Liver (tissue), 9 donors: ENCODE results near the gene BEAN1. TPM values are rescaled to one million over a fixed set of nuclear protein-coding genes. Genes with fewer than 3 reads are reported as not detected.

Experiments
- DNase-seq: peaks from one replicate; pipeline ENCODE4 v3.0.0-alpha.2; 2017; ENCODE audit warnings: low spot score
- H3K27ac ChIP-seq, 2 donors: one replicate each; pipeline ENCODE4 v1.7.0; 2013; ENCODE audit warnings: inconsistent platforms in 2 of 2, low read length in 2 of 2, control low read depth in 1 of 2, low read depth in 1 of 2, mild to moderate bottlenecking in 1 of 2
- H3K27me3 ChIP-seq, 4 donors: one replicate each; pipeline versions ENCODE4 v1.6.1 to v1.7.0; 2013; ENCODE audit warnings: low read length in 3 of 4, inconsistent platforms in 1 of 4, mild to moderate bottlenecking in 1 of 4, moderate library complexity in 1 of 4; ENCODE audit not compliant: control insufficient read depth in 4 of 4, insufficient read depth in 4 of 4
- H3K36me3 ChIP-seq, 4 donors: one replicate each; pipeline versions ENCODE4 v1.6.1 to v1.7.0; 2013; ENCODE audit warnings: low read length in 3 of 4, mild to moderate bottlenecking in 3 of 4, low read depth in 1 of 4, moderate library complexity in 1 of 4; ENCODE audit not compliant: control insufficient read depth in 4 of 4, insufficient read depth in 3 of 4
- H3K4me1 ChIP-seq, 4 donors: one replicate each; pipeline versions ENCODE4 v1.6.1 to v1.7.0; 2013; ENCODE audit warnings: low read length in 3 of 4, mild to moderate bottlenecking in 3 of 4, moderate library complexity in 1 of 4; ENCODE audit not compliant: control insufficient read depth in 4 of 4, insufficient read depth in 4 of 4
- H3K4me3 ChIP-seq, 3 donors: one replicate each; pipeline versions ENCODE4 v1.6.1 to v1.7.0; 2013; ENCODE audit warnings: low read length in 3 of 3, control low read depth in 1 of 3, low read depth in 1 of 3, mild to moderate bottlenecking in 1 of 3
- H3K9ac ChIP-seq, 2 donors: one replicate each; pipeline ENCODE4 v1.7.0; 2013; ENCODE audit warnings: low read length in 2 of 2, mild to moderate bottlenecking in 2 of 2, moderate library complexity in 2 of 2, control low read depth in 1 of 2, low read depth in 1 of 2
- H3K9me3 ChIP-seq, 4 donors: one replicate each; pipeline versions ENCODE4 v1.6.1 to v1.7.0; 2013; ENCODE audit warnings: low read length in 3 of 4; ENCODE audit not compliant: control insufficient read depth in 4 of 4
- ATF3 ChIP-seq: IDR thresholded peaks from 2 replicates; pipeline ENCODE4 v1.6.1; 2016; ENCODE audit warnings: antibody characterized with exemption
- CTCF ChIP-seq: fragments of 150-350 bp; IDR thresholded peaks from 2 replicates; pipeline ENCODE4 v1.5.1; 2017; ENCODE audit warnings: improper control_type of control experiment, low read depth, low read length; ENCODE audit not compliant: missing input control
- EGR1 ChIP-seq, 2 donors: IDR thresholded peaks; 2 replicates each; pipeline ENCODE4 v1.6.1; 2016 to 2018; ENCODE audit warnings: antibody characterized with exemption in 2 of 2, low read depth in 2 of 2
- FOXA1 ChIP-seq: IDR thresholded peaks from 2 replicates; pipeline ENCODE4 v1.6.1; 2016; ENCODE audit warnings: antibody characterized with exemption
- FOXA2 ChIP-seq: IDR thresholded peaks from 2 replicates; pipeline ENCODE4 v1.6.1; 2016; ENCODE audit warnings: antibody characterized with exemption
- GABPA ChIP-seq, 2 donors: IDR thresholded peaks in 1 of 2; conservative IDR thresholded peaks in 1 of 2; 2 replicates each; pipeline ENCODE4 v1.6.1; 2016; ENCODE audit warnings: antibody characterized with exemption in 2 of 2, mild to moderate bottlenecking in 1 of 2, moderate library complexity in 1 of 2
- HNF4A ChIP-seq, 2 donors: conservative IDR thresholded peaks; 2 replicates each; pipeline ENCODE4 v1.6.1; 2016; ENCODE audit warnings: antibody characterized with exemption in 2 of 2, mild to moderate bottlenecking in 2 of 2
- HNF4G ChIP-seq: IDR thresholded peaks from 2 replicates; pipeline ENCODE4 v1.6.1; 2016; ENCODE audit warnings: antibody characterized with exemption
- JUND ChIP-seq, 2 donors: IDR thresholded peaks; 2 replicates each; pipeline ENCODE4 v1.6.1; 2016; ENCODE audit warnings: antibody characterized with exemption in 2 of 2
- NR2F2 ChIP-seq: IDR thresholded peaks from 2 replicates; pipeline ENCODE4 v1.6.1; 2016; ENCODE audit warnings: antibody characterized with exemption
- RAD21 ChIP-seq, 2 donors: IDR thresholded peaks; 2 replicates each; pipeline ENCODE4 v1.6.1; 2016; ENCODE audit warnings: antibody characterized with exemption in 2 of 2, mild to moderate bottlenecking in 2 of 2
- REST ChIP-seq: IDR thresholded peaks from 2 replicates; pipeline ENCODE4 v1.6.1; 2016; ENCODE audit warnings: antibody characterized with exemption, mild to moderate bottlenecking
- RXRA ChIP-seq, 2 donors: IDR thresholded peaks; 2 replicates each; pipeline ENCODE4 v1.6.1; 2017 to 2018; ENCODE audit warnings: antibody characterized with exemption in 2 of 2, mild to moderate bottlenecking in 1 of 2
- SP1 ChIP-seq: IDR thresholded peaks from 2 replicates; pipeline ENCODE4 v1.6.1; 2018; ENCODE audit warnings: antibody characterized with exemption, mild to moderate bottlenecking
- TAF1 ChIP-seq: conservative IDR thresholded peaks from 2 replicates; pipeline ENCODE4 v1.6.1; 2016; ENCODE audit warnings: antibody characterized with exemption, mild to moderate bottlenecking
- YY1 ChIP-seq: IDR thresholded peaks from 2 replicates; pipeline ENCODE4 v1.6.1; 2016; ENCODE audit warnings: antibody characterized with exemption, mild to moderate bottlenecking
- ZBTB33 ChIP-seq: IDR thresholded peaks from 2 replicates; pipeline ENCODE4 v1.6.1; 2016; ENCODE audit warnings: antibody characterized with exemption
- WGBS: extraction: QIAGEN DNeasy Blood & Tissue Kit; methylation state at CpG from one replicate; pipeline ENCODE4 v1.1.7; 2013; 5-methylcytosine and 5-hydroxymethylcytosine counted together
- polyA plus RNA-seq, 2 donors: library from polyadenylated mRNA; stranded (reverse) in 1 of 2; unstranded in 1 of 2; fragments of 200-250 nt in 1 of 2; fragments of >200 nt in 1 of 2; fragmentation: Nextera tagmentation in 1 of 2; extraction: Ambion mirVana in 1 of 2; gene quantifications; one replicate each; pipeline versions ENCODE4 v1.2.1 to v1.2.3, GENCODE V29; 2013 to 2015
- total RNA-seq, 2 donors: library from RNA; depleted of rRNA; stranded (reverse); fragments of >200 nt; gene quantifications; one replicate each; pipeline ENCODE4 v1.2.3, GENCODE V29; 2014
- donor health status: healthy.
- donor health status: healthy.
- donor health status: healthy.
- donor health status: healthy.
- donor health status: healthy.

Gene BEAN1
- total and polyA plus RNA-seq, 4 donors, result 0.22 to 0.99 (median 0.25) TPM; not detected in 1

- TF ChIP-seq NR2F2 (no peak), REST (no peak), ZBTB33 (no peak), TAF1 (no peak), JUND (IDR thresholded peaks at IDR 0.05) (no peak), RXRA (IDR thresholded peaks at IDR 0.05) (no peak), FOXA2 (no peak), CTCF (no peak), YY1 (no peak), HNF4A (conservative IDR thresholded peaks at IDR 0.05) (no peak), HNF4G (no peak), RAD21 (IDR thresholded peaks at IDR 0.05) (no peak), ATF3 (no peak), SP1 (no peak), GABPA (IDR thresholded peaks at IDR 0.05 in 1 of 2, conservative IDR thresholded peaks at IDR 0.05 in 1 of 2) (no peak), FOXA1 (no peak)
- H3K27ac ChIP-seq, result no peak overlapping the region
- H3K4me3 ChIP-seq, result no peak overlapping the region
- H3K4me1 ChIP-seq, result no peaks in the 10 kb centered on the region
- H3K27me3 ChIP-seq, result no peaks in the 10 kb centered on the region
- no peaks in the 10 kb centered on the region for H3K36me3 ChIP-seq
- no peak for DNase-seq
- H3K9ac ChIP-seq, result no peak overlapping the region
- no peaks in the 10 kb centered on the region for H3K9me3 ChIP-seq
- 96% methylated on average over 2 of the region's 2 CpGs for WGBS
These were observed 67.8 kb downstream of the BEAN1 start for GRCh38 chr16:66494916-66495315.

GRCh38 chr16:66495440-66495839 lies 68.3 kb downstream of the BEAN1 start:
- H3K27me3 ChIP-seq, result no peaks in the 10 kb centered on the region
- no peak overlapping the region for H3K27ac ChIP-seq
- H3K9me3 ChIP-seq, result no peaks in the 10 kb centered on the region
- 95% methylated on average over 2 of the region's 2 CpGs for WGBS
- no peak for TF ChIP-seq RAD21 (IDR thresholded peaks at IDR 0.05)
- TF ChIP-seq HNF4A (conservative IDR thresholded peaks at IDR 0.05), result no peak
- TF ChIP-seq REST, result no peak
- TF ChIP-seq YY1, result no peak
- no peak for TF ChIP-seq ZBTB33
- TF ChIP-seq EGR1 (IDR thresholded peaks at IDR 0.05; ENCODE audit: low read depth in 2 of 2), result no peak
- no peak for TF ChIP-seq JUND (IDR thresholded peaks at IDR 0.05)
- no peak for TF ChIP-seq FOXA2
- no peak for TF ChIP-seq FOXA1
- TF ChIP-seq TAF1, result no peak
- TF ChIP-seq RXRA (IDR thresholded peaks at IDR 0.05), result no peak
- no peak overlapping the region for H3K4me3 ChIP-seq
- no peaks in the 10 kb centered on the region for H3K4me1 ChIP-seq
- H3K36me3 ChIP-seq, result no peaks in the 10 kb centered on the region
- no peak for DNase-seq
- no peak overlapping the region for H3K9ac ChIP-seq
